Sciatic nerve (tissue), 2 donors: Measurements from ENCODE around the gene SERPINA5. TPM values are rescaled to one million over a fixed set of nuclear protein-coding genes. Genes with fewer than 3 reads are reported as not detected.

Experiments
- ATAC-seq: fragments of 200-7000 bp; cut with Tn5 transposase; one replicate; pipeline ENCODE4 v1.9.1; 2020; ENCODE audit warnings: mild to moderate bottlenecking, moderate library complexity
- DNase-seq: peaks from one replicate; pipeline ENCODE4 v3.0.0-alpha.2; 2020; ENCODE audit warnings: low spot score
- intact Hi-C: fragments of 100-400 bp; cut with DNase I; formaldehyde crosslinking; loops from one replicate; pipeline ENCODE4 v1.14.2; 2022
- total RNA-seq: library from RNA; stranded (reverse); fragmentation: NEBNext Ultra II Directional; extraction: Animal tissue kit (Norgen Biotek cat#: 25700); gene quantifications from one replicate; pipeline ENCODE4 v1.2.1, GENCODE V29; 2021
- donor health status: DM: no; HTN: no; CAD: no.
- donor health status: DM: no; HTN: no; CAD: no.

The SERPINA5 gene, protein sequence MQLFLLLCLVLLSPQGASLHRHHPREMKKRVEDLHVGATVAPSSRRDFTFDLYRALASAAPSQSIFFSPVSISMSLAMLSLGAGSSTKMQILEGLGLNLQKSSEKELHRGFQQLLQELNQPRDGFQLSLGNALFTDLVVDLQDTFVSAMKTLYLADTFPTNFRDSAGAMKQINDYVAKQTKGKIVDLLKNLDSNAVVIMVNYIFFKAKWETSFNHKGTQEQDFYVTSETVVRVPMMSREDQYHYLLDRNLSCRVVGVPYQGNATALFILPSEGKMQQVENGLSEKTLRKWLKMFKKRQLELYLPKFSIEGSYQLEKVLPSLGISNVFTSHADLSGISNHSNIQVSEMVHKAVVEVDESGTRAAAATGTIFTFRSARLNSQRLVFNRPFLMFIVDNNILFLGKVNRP
- total RNA-seq = 8.8 TPM

DNA sequence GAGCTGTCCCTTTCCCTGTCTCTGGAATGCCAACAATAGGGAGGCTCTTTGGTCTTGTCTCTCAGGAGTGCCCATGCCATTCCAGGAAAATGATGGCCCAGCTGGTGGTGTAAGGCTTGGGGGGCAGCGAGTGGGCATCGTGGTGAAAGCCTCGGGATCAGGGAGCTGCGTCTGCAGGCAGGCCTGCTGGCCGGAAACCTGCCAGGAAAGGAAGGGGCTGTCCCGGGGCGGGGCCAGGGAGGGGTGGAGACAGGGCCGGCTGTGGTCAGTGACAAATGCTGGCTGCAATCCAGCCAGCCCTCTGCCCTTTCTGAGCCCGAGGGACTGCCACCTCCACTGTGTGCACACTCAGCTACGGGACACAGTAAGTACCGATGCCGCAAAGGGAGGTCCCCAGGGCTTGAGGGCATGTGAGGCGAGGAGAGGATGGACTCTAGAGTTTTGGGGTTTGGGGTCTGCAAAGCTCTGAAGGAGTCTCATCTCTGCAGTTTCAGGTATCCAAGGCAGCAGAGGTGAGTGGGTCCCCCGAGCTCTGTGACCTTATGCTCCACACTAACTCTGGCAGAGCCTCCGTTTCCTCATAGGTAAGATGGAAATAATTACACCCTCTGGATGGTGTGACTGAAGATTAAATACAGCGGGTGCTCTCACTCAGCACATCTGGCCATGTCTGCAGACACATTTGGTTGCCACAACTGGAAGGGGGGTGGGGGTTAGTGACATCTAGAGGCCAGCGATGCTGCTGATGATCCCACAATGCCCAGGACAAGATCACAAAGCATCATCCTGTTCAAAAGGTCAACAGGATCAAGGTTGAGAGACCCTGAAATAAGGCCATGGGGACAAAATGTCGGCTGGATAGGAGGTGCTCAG lies at the start of gene SERPINA5:
SERPINA5 (plus strand) TSS at position 300 of the 873 bp plus-strand sequence. CDS start 5,937 bp downstream, outside the sequence.
- DNase-seq (peak; percentile 88), ATAC-seq (peak; percentile 83)
- intact Hi-C loops = no loop called here

DNA sequence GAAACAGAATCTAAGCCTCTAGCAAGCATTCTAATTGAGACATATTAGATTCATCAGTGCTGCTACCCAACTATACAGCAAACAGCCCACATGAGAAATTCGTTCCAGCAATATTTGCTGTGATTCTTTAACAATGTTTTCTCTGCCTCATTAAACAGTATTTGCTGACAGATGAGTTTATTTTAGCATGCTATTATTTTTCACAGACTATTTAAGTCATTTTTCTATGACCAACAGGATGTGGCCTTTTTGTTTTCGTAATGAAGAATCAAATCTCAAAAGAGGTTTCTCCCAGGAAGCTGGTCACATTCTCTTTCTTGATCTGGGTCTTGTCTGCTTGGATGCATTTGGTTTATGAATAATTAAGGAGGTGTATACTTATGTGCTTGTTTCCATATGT lies 48.8 kb upstream of the SERPINA5 start:
- ATAC-seq (no peak), DNase-seq (no peak)
- intact Hi-C loops = no loop called here

DNA sequence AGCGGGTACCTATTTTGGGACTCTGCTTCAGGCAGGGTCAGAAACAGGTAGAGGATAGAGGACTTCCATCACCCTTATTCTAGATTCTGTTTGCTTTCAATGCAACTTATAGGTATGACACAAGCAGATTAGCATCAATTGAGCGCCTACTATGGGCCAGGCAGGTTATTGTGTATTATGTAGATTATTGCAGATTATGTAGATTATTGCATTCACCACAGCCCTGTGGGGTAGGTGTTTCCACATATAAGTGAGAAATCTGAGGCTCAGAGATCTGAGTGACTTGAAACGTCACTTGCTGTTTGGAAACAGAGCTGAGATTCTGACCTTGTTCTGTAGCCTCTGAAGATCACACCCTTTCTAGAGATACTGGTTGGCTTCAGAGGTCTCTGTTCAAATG lies 45.7 kb upstream of the SERPINA5 start:
- intact Hi-C loops = no loop called here
- no peak for DNase-seq
- ATAC-seq = no peak

DNA sequence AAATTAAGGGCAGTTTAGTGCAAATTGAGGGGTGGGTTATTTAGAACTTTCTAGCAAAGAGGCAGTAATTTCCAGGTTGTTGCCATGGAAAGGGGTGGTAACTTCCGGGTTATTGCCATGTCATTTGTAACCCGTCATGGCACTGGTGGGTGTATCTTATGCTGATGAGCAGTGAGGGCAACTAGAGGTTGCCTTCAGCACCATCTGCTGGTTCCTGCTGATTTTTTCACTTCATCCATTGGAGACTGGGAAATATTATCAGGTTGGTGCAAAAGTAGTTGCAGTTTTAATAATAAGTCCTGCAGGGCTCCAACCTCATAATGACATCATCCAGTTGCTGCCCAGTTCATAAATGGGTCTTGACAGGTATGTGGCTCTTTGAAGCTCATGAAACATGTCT lies 44.4 kb upstream of the SERPINA5 start:
- intact Hi-C loops = no loop called here
- DNase-seq (no peak), ATAC-seq (no peak)

DNA sequence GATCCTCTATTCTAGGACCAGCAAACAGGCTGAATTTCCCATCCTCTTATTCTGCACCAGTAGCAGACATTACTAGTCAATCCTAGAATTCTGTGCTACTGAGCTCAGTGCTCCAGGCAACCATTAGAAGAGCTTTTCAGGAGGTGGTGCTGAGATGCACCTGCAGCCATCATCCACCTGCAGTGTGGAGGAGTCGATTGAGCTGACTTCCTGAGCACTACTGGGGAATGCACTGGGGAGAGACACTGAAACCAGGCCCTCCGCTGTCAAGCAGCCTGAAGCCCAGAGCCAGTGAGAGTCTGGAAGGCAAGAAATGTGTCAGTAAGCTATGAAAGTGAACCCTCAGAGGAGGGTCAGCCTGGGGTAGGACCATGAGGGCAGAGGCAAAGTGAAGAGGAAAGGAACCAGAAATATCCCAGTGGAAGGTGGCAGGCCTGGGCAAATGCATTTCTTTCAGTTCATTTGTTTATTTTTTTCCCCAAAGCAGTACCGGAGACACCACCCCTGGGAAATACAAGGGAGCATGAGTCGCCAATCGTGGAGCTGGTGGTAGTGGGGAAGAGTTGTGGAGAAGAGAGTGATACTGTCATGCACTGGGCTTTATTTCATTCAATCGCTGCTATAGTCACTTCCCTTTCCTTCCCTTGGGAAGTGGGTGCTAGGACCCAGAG lies 43.0 kb upstream of the SERPINA5 start:
- no peak for DNase-seq
- ATAC-seq = no peak
- intact Hi-C loops = no loop called here

DNA sequence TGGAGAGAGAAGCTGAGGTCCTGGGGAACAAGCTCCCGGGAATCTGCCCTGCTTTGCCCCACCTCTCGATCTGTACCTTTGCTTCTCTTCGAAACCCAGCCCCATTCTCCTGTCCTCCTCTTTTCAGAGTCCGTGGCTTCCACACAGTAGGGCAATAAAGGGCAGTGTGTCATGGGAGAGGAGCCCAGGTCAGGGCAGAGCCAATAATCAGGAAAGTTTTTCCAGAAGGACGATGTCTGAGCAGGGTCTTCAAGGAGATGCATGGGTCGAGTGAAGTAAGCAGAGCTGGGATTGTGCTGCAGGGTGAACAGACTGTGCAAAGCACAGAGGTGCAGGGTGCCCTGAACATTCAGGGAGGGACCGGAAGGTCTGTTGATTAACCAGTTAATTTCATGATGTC lies 42.0 kb upstream of the SERPINA5 start:
- no peak for ATAC-seq
- intact Hi-C loops = no loop called here
- DNase-seq = no peak

DNA sequence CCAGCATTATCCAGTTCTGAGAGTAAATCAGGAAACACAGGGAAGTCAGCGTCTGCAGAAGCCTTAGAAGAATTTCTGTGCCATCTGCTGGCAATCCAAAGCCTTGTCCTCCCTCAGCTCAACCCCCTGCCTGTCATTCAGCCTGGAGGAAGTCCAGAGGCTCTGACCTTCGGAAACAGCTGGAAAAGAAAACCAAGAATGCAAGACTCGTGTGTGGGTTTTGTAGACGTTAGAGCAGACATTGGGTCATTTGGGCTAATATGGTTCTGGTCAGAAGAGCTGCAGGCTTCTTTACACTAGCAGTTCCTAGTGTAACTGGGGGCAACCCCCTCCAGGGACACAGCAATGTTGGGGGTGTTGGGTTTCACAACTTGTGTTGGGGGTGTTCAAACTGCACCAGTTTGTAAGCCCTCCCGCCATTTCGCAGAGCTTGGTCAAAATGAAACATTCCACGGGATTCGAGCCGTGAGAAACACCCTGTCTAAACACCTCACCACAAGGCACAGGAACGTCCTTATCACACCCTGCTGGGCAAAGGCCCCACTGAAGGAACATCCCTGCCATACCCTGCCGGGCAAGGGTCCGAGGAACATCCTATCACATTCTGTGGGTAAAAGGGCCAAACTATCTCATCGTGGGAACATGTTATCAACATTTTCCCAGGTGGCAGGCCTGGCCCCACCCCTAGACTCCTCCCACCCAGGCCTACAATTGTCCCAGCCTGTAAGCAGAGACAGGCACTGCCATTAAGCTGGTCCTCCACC lies 41.0 kb upstream of the SERPINA5 start:
- DNase-seq (no peak), ATAC-seq (peak; percentile 11)
- intact Hi-C loops = no loop called here

DNA sequence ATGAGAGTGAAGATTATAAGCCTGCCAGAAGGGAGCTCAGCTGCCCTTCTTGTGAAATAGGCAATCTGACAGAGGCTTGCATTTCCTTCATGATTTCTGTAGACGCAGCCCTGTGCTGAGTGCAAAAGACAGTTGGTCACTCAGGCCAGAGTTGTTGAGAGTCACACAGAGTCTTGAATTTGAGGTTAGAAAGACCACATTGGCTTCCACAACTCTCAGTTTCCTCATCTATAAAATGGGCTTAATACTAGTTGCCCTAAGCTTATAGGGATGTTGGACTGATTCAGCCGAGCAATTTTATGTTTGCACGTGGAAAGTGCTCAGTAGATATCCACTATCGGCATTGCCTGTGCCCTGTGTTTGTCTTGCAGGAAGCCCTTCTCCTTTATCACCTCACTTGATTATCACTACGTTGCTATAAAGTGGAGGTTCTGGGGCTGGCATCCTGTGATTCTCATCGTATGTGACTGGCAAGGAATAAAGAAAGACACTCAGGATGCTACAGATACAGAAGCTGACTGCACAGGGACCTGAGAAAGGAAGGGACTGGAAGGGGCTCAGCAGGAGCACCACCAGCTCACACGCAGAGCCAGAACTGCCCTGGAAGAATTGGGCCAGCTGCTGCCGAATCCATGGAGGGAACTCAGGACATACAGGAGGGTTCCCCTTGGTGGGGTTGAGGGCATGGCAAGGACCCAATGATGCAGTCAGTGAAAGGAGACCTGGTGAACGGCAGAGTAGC lies 39.8 kb upstream of the SERPINA5 start:
- intact Hi-C loops = no loop called here
- DNase-seq (no peak), ATAC-seq (peak; percentile 26)

DNA sequence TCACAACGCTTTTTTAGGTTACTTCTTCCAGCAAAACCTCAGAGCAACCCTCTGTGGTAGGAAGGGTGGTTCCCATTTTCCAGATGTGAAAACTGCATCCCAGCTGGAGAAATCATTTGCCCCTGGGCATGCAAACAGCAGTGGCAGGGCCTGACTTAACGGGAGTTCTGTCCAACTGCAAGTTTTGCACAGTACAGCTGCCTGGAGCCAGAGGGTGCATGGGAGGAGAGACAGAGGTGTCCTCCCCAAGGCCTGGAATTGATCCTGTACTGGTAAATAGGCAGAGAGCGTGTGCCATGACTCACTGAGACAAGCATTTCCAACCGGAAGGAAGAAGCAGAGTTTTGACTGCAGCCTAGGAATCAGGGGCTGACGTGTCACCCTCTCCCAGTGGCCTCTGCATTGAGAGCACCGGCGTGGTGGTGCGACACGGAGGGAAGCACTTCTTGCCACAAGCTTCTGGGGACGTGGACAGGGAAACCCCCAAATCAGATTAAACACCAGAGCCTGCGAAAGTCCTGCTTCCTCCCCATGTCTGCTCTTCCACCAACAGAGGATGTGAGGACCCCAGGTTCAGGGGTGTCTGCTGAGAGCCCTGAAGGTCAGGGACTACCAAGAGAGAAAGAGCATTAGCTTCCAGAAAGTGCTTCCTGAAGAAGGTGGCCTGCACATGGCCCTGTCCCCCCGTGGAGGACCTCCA lies 39.0 kb upstream of the SERPINA5 start:
- no peak for ATAC-seq
- DNase-seq = no peak
- intact Hi-C loops = no loop called here

DNA sequence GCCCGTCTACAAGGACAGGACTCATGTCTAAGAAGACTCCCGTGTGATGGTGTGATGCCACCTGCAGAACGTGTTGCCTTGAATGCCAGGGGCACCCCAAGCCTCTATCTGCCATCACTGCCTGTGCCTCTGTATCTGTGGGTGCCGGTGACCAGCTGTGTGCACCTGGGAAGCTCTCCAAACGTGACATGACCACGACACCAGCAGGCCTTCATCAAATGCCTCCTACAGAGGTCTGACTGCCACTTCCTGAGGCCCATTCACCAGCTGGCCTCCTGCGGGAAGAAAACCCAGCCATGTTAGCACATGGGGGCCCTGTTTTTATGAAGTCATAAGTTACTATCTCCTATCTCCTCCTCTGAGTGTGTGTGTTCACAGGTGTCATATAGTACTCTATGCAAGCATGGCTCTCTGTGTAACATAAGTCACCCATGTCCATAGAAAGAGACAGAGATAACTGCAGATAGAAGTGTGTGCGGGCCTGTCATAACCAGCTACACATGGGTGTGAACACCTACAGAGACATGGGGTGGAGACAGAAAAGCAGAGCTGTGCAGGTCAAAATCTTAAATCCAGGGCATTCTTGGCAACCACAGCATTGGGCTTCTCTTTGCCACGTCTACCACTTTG lies 38.3 kb upstream of the SERPINA5 start:
- no peak for DNase-seq
- ATAC-seq = no peak
- intact Hi-C loops = no loop called here

DNA sequence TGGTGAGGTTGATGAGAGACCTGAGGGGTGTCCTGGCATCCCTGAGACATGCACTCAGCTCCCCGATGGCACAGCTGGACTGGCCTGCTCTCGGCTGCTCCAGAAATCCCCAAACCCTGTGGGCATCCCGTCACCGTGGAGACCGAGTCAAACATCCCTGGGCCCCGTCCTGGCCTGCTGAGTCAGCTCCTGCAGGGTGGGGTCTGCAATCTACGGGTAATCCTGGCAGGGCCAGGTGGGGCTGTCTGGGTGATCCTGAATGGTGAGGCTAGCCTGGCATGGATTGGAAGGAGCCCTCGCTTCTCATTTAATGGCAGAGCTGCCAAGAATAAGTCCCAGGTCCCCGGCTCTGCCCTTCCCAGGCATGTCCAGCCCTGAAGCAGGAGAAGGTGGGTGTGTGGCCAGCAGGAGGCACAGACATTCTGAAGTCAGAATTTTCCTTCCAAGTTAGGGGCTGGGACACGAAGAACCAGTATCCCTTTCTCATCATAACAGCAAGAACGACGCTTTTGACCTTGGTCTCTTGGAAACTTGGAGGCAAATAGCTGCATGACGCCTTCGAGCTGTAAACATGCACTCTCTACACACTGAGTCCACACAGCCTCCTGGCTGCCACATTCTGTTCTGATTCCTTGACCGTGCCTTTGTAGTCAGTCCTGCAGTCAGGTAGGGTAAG lies 37.6 kb upstream of the SERPINA5 start:
- intact Hi-C loops = no loop called here
- DNase-seq (no peak), ATAC-seq (no peak)

DNA sequence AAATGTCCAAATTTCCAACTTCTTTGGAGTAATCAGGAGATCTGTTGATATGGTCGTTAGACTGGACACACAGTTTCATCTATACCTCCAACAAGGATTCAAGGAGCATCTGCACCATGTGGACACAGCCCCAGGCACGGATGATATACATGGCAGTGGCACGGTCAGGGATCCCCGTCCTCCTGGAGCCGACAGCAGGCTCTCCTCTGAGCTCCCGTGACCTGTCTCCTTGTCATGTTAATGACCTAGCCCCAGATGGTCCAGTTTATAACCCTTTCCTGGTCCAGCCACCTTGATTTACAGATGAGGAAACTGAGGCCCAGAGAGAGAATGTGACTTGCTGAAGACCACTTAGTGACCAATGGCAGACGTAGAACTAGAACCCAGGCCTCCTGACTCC lies 36.5 kb upstream of the SERPINA5 start:
- no peak for DNase-seq
- ATAC-seq = no peak
- intact Hi-C loops = no loop called here

DNA sequence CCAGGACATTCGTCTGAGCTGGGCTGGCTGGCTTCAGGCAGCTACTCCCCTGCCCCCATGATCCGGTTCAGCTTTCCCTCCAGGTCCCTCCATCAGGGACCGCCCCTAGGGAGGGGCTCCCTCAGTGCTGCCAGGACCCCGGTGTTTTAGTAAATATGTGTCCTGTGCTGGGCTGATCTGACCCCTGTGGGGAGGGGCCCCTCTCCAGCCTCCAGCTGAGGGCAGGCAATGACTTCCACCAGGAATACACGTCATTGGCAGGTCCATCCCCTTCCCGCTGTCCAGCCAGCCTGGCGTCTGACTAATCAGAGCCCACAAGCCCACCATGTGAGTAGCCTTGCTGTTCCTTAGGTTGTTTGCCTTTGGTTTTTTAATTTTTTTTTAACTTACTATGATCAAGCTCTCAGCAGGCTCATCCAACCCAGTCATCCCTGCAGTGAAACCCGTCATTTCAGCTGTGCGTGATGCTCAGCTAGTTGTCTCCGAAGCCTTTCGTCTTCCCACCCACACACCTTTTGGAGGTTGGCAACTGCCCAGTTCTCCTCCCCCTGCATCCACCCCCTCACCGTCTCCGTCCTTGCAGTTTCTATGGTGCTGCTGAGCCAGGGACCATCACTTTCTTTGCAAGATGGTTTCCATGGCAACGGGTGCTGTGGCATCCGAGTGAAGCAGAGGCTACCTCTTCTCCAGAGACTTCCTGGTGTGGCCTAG lies 35.9 kb upstream of the SERPINA5 start:
- ATAC-seq = no peak
- no peak for DNase-seq
- intact Hi-C loops = no loop called here

DNA sequence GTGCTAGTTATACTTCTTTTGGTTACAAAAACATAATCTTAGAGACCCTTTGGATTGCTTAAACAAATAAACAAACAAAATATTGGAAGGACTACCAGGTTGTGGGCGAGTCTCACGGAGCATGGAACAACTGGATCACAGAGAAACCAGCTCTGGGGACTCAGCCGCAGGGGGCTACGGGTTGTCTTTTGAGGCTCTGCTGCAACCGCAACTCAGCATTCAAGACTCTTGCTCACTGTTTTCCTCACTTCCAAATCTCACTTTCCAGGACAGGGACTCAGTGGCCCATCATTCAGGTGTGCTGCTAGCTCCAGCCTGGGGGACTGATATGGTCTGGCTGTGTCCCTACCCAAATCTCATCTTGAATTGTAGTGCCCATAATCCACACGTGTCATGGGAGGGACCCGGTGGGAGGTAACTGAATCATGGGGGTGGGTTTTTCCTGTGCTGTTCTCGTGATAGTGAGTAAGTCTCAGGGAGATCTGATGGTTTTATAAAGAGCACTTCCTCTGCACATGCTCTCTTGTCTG lies 34.0 kb upstream of the SERPINA5 start:
- no peak for ATAC-seq
- intact Hi-C loops = no loop called here
- no peak for DNase-seq

DNA sequence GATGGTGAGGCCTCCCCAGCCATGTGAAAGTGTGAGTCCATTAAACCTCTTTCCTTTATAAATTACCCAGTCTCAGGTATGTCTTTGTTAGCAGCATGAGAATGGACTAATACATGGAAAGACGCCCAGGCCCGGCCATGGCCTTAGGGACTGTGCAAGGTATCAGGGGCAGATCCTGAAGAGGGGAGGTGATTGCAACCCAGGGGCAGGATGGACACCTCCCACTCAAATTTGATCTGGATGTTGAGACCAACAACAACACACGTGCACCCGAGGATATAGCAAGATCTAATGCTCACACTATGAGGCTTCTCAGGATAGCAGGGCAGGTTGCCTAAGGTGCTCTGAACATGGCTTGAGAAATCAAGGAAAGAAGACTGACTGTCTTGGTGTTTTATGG lies 33.5 kb upstream of the SERPINA5 start:
- intact Hi-C loops = no loop called here

More for the DNA sequence above, 33.5 kb upstream of the SERPINA5 start:
- no peak for DNase-seq
- ATAC-seq = no peak
